Activated B cell treated with CpG ODN at 0.5 μM for 24 hours (primary cell): ENCODE measurements around the gene CHCHD3. TPM values are rescaled to one million over a fixed set of nuclear protein-coding genes. Genes with fewer than 3 reads are reported as not detected.

ENCODE experiments used
- ATAC-seq: fragments of 200-7000 bp; cut with Tn5 transposase; one replicate; pipeline ENCODE4 v1.10.0; 2021; ENCODE audit warnings: low read depth, mild to moderate bottlenecking, moderate library complexity
- CTCF ChIA-PET: fragments of 350-600 bp; sonication (Branson Sonifier 250); formaldehyde crosslinking; loops from one replicate; lab custom pipeline; 2021; ENCODE audit warnings: antibody characterized with exemption; lab: Charles Lee
- POLR2A ChIA-PET: fragments of 350-600 bp; sonication (Branson Sonifier 250); formaldehyde crosslinking; loops from one replicate; lab custom pipeline; 2021; ENCODE audit warnings: antibody characterized with exemption; lab: Charles Lee
- DNase-seq: peaks from one replicate; pipeline ENCODE4 v3.0.0; 2022
- H3K27ac Mint-ChIP-seq: one replicate; pipeline ENCODE4 v1.8.0; 2020; ENCODE audit warnings: mixed read lengths
- H3K27me3 Mint-ChIP-seq: one replicate; pipeline ENCODE4 v1.8.0; 2021; ENCODE audit warnings: mixed read lengths
- H3K36me3 Mint-ChIP-seq: one replicate; pipeline ENCODE4 v1.8.0; 2021; ENCODE audit warnings: low read depth, mixed read lengths
- H3K4me1 Mint-ChIP-seq: one replicate; pipeline ENCODE4 v1.8.0; 2021; ENCODE audit warnings: mixed read lengths
- H3K4me3 Mint-ChIP-seq: one replicate; pipeline ENCODE4 v1.8.0; 2020; ENCODE audit warnings: mild to moderate bottlenecking, mixed read lengths
- H3K9me3 Mint-ChIP-seq: one replicate; pipeline ENCODE4 v1.8.0; 2020; ENCODE audit warnings: mixed read lengths
- intact Hi-C: fragments of 100-400 bp; cut with micrococcal nuclease; formaldehyde crosslinking; loops from one replicate; pipeline ENCODE4 v1.15.1; 2024
- total RNA-seq: library from RNA; stranded (reverse); gene quantifications from 2 replicates; pipeline ENCODE4 v1.2.3, GENCODE V29; 2022
- TF ChIP-seq, protein P1 (sequence below): fragments of 200-600 bp; IDR thresholded peaks from one replicate; pipeline ENCODE4 v1.8.0; 2022; ENCODE audit warnings: antibody characterized with exemption, mild to moderate bottlenecking

The CHCHD3 gene
- total RNA-seq, 1 donor from 2014 or later: 53.6 TPM

DNA sequence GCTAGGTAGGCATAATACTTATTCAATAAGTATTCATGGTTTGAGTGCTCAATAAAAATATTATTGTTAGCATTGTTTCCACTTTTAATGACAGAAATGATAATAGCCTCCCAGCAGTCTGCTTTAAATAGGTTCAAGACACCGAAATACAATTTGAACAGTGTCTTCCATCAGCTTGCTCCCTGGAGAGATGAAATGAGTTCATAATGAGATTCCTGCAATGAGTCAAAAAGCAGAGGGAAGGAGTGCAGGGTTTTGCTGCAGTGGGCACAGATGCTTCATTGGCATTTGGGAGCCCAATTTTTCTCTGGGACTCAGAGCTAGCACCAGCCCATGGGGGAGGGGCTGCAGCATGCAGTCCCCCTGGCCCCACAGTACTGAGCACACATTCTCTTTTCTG is 32.6 kb upstream of the CHCHD3 start:
- DNase-seq (no peak), ATAC-seq (no peak)
- Mint-ChIP-seq H3K9me3 (peaks cover 9% of the 10 kb centered on the region), H3K27ac (no peak overlapping the region), H3K27me3 (peaks cover 43% of the 10 kb centered on the region), H3K4me3 (no peak overlapping the region), H3K36me3 (no peaks in the 10 kb centered on the region), H3K4me1 (no peaks in the 10 kb centered on the region)
- intact Hi-C loops: no loop called here
- ChIA-PET POLR2A (no interaction called here), CTCF (no interaction called here)
- TF ChIP-seq, protein P1, sequence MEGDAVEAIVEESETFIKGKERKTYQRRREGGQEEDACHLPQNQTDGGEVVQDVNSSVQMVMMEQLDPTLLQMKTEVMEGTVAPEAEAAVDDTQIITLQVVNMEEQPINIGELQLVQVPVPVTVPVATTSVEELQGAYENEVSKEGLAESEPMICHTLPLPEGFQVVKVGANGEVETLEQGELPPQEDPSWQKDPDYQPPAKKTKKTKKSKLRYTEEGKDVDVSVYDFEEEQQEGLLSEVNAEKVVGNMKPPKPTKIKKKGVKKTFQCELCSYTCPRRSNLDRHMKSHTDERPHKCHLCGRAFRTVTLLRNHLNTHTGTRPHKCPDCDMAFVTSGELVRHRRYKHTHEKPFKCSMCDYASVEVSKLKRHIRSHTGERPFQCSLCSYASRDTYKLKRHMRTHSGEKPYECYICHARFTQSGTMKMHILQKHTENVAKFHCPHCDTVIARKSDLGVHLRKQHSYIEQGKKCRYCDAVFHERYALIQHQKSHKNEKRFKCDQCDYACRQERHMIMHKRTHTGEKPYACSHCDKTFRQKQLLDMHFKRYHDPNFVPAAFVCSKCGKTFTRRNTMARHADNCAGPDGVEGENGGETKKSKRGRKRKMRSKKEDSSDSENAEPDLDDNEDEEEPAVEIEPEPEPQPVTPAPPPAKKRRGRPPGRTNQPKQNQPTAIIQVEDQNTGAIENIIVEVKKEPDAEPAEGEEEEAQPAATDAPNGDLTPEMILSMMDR: no peak

DNA sequence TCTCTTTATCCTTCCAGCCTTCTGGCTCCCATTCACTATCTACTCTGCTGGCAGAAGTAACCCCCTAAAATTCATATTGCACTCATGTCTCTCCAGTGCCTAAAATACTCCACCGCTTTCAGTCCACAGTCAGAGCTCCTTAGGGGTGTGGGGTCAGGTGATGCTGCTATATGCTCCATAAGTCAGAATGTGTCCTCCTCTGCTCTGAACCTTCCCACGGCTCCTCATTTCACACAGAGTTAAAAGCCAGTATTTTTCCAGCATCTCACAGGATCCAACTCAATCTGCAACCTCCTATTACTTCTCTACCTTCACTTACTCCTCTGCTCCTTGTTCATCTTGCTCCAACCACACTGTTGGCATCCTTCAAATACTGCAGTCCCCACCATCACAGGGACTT is 31.1 kb upstream of the CHCHD3 start:
- Mint-ChIP-seq H3K4me3 (no peak overlapping the region), H3K36me3 (no peaks in the 10 kb centered on the region), H3K27ac (no peak overlapping the region)

DNA sequence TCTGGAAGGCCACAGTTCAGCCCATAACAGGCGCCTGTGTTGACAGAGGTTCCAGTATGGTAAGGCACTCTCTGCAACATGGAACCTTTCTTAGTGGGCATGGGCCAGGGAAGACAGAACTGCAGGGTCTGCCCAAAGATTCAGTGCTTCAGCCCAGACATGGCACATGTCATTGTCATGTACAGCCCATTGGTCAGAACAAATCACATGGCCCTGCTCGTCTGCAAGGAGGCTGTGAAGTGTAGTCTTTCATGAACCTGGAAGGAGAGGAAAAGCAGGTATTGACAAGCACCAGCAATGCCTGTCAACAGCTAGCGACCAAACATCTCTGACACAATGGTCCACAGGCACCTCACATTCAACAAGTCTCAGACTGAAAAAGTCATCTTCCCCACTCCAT is 30.4 kb upstream of the CHCHD3 start:
- ATAC-seq: no peak
- Mint-ChIP-seq H3K27me3 (peaks cover 54% of the 10 kb centered on the region), H3K4me3 (no peak overlapping the region), H3K4me1 (no peaks in the 10 kb centered on the region), H3K27ac (no peak overlapping the region), H3K9me3 (peaks cover 10% of the 10 kb centered on the region), H3K36me3 (no peaks in the 10 kb centered on the region)
- CTCF ChIA-PET: no interaction called here
- TF ChIP-seq, protein P1: no peak
- POLR2A ChIA-PET: no interaction called here
- DNase-seq: no peak
- intact Hi-C loops: no loop called here

More for the DNA sequence above, 31.1 kb upstream of the CHCHD3 start:
- intact Hi-C loops: no loop called here
- ChIA-PET POLR2A (no interaction called here), CTCF (no interaction called here)
- Mint-ChIP-seq H3K4me1 (no peaks in the 10 kb centered on the region), H3K27me3 (peaks cover 53% of the 10 kb centered on the region), H3K9me3 (peaks cover 10% of the 10 kb centered on the region)
- ATAC-seq: no peak
- DNase-seq: no peak
- TF ChIP-seq, protein P1: no peak

DNA sequence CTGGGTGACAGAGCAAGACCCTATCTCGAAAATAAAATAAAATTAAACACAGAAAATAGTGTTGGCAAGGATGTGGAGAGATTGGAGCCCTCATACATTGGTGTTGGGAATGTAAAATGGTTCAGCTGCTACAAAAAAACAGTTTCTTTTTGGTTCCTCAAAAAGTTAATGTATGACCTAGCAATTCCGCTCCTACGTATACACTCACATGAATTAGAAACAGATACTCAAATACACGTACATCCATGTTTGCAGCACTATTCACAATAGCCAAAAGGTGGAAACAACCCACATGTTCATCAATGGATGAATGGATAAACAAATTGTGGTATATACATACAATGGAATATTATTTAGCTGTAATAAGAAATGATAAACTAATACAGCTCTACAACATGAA is 28.4 kb upstream of the CHCHD3 start:
- no peaks in the 10 kb centered on the region for H3K36me3 Mint-ChIP-seq
- POLR2A ChIA-PET: interaction anchor here (0.8 kb wide), 1 partner anchor 219 kb away, joined by 7 read pairs; no protein-coding TSS in a partner anchor
- peaks cover 48% of the 10 kb centered on the region for H3K27me3 Mint-ChIP-seq
- no peak overlapping the region for H3K27ac Mint-ChIP-seq
- H3K4me3 Mint-ChIP-seq: no peak overlapping the region
- intact Hi-C loops: no loop called here
- TF ChIP-seq, protein P1: no peak
- DNase-seq (no peak), ATAC-seq (no peak)
- CTCF ChIA-PET: no interaction called here
- peaks cover 10% of the 10 kb centered on the region for H3K9me3 Mint-ChIP-seq
- no peaks in the 10 kb centered on the region for H3K4me1 Mint-ChIP-seq

DNA sequence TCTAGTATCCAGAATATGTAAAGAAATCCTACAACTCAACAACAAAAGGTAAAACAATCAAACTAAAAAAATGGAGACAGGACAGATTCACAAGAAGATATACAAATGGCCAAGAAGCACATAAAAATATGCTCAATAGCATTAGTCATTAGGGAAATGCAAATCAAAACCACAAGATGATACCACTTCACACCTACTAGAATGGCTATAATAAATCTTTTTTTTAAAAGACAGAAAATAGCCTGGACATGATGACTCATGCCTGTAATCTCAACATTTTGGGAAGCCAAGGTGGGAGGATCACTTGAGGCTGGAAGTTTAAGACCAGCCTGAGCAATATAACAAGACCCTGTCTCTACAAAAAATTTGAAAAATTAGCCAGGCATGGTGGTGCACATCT is 27.9 kb upstream of the CHCHD3 start:
- Mint-ChIP-seq H3K4me1 (no peaks in the 10 kb centered on the region), H3K27ac (no peak overlapping the region), H3K4me3 (no peak overlapping the region), H3K9me3 (peaks cover 10% of the 10 kb centered on the region), H3K27me3 (peaks cover 44% of the 10 kb centered on the region), H3K36me3 (no peaks in the 10 kb centered on the region)
- intact Hi-C loops: no loop called here
- CTCF ChIA-PET: no interaction called here
- no peak for ATAC-seq
- POLR2A ChIA-PET: no interaction called here
- TF ChIP-seq, protein P1: no peak
- no peak for DNase-seq
